HG02678 (cell line): ENCODE results near the gene CHCHD4.
A peak's percentile ranks its signal among the peaks of the same experiment; 100 is the strongest.

ENCODE experiments used
- ATAC-seq: cut with Tn5 transposase; IDR thresholded peaks from one replicate; pipeline ENCODE4 v1.9.1; 2021; ENCODE audit warnings: mild to moderate bottlenecking, moderate library complexity; ENCODE audit not compliant: unreplicated experiment

The CHCHD4 gene

GRCh38 chr3:14124615-14125192, at the start of gene CHCHD4, which contains the start of gene TMEM43:
Gene CHCHD4 (minus strand): TSS chr3:14124870. CDS start chr3:14124676, 194 bp downstream.
Gene TMEM43 (plus strand): TSS chr3:14125052. CDS start chr3:14125194, 142 bp downstream.
- ATAC-seq: peak; percentile 83

GRCh38 chr3:14172496-14172895, 47.8 kb upstream of the CHCHD4 start:
- ATAC-seq: no peak

- no peak for ATAC-seq
Measured at GRCh38 chr3:14170531-14171159, 46.0 kb upstream of the CHCHD4 start.

GRCh38 chr3:14169871-14170270, 45.2 kb upstream of the CHCHD4 start:
- no peak for ATAC-seq

GRCh38 chr3:14169435-14169834, 44.8 kb upstream of the CHCHD4 start:
- ATAC-seq: no peak

- ATAC-seq: no peak
Measured at GRCh38 chr3:14166877-14167603, 42.4 kb upstream of the CHCHD4 start.

- no peak for ATAC-seq
Measured at GRCh38 chr3:14162178-14162577, 37.5 kb upstream of the CHCHD4 start.

GRCh38 chr3:14161282-14161681, 36.6 kb upstream of the CHCHD4 start:
- ATAC-seq: no peak

- no peak for ATAC-seq
Measured at GRCh38 chr3:14159426-14159825, 34.8 kb upstream of the CHCHD4 start.

- no peak for ATAC-seq
Measured at GRCh38 chr3:14158370-14158769, 33.7 kb upstream of the CHCHD4 start.

GRCh38 chr3:14157951-14158350, 33.3 kb upstream of the CHCHD4 start:
- ATAC-seq: no peak

GRCh38 chr3:14156843-14157561, 32.3 kb upstream of the CHCHD4 start:
- ATAC-seq: no peak

GRCh38 chr3:14156201-14156600, 31.5 kb upstream of the CHCHD4 start:
- ATAC-seq: no peak

- ATAC-seq: no peak
Measured at GRCh38 chr3:14154895-14155440, 30.3 kb upstream of the CHCHD4 start.

GRCh38 chr3:14154276-14154675, 29.6 kb upstream of the CHCHD4 start:
- ATAC-seq: no peak

GRCh38 chr3:14153663-14154062, 29.0 kb upstream of the CHCHD4 start:
- no peak for ATAC-seq

GRCh38 chr3:14152963-14153355, 28.3 kb upstream of the CHCHD4 start:
- no peak for ATAC-seq

- ATAC-seq: no peak
Measured at GRCh38 chr3:14152233-14152962, 27.7 kb upstream of the CHCHD4 start.

GRCh38 chr3:14151471-14152083, 26.9 kb upstream of the CHCHD4 start:
- ATAC-seq: no peak
